Heart right ventricle (tissue), 16 donors: Measurements from ENCODE around the gene KANSL1. TPM values are rescaled to one million over a fixed set of nuclear protein-coding genes. Genes with fewer than 3 reads are reported as not detected.

Experiments used
- ATAC-seq, 8 donors: fragments of 200-7000 bp; cut with Tn5 transposase; one replicate each; pipeline ENCODE4 v1.9.1; 2020; ENCODE audit warnings: mild to moderate bottlenecking in 8 of 8, moderate library complexity in 8 of 8, moderate number of reproducible peaks in 1 of 8
- DNase-seq, 2 donors: peaks; one replicate each; pipeline ENCODE4 v3.0.0-alpha.2; 2020
- H3K27ac ChIP-seq, 10 donors: fragments of 200-600 bp; sonication (generic) in 2 of 10; one replicate each; pipeline versions ENCODE4 v1.5.0 to v1.8.0; 2020 to 2022; ENCODE audit warnings: mild to moderate bottlenecking in 3 of 10
- H3K27me3 ChIP-seq, 7 donors: fragments of 200-600 bp; one replicate each; pipeline ENCODE4 v1.8.0; 2021 to 2022; ENCODE audit warnings: mild to moderate bottlenecking in 2 of 7
- H3K36me3 ChIP-seq, 9 donors: fragments of 200-600 bp; sonication (generic) in 1 of 9; one replicate each; pipeline versions ENCODE4 v1.5.0 to v1.8.0; 2020 to 2022; ENCODE audit warnings: mild to moderate bottlenecking in 2 of 9
- H3K4me1 ChIP-seq, 9 donors: fragments of 200-600 bp; sonication (generic) in 1 of 9; one replicate each; pipeline versions ENCODE4 v1.5.0 to v1.8.0; 2020 to 2022; ENCODE audit warnings: mild to moderate bottlenecking in 4 of 9
- H3K4me3 ChIP-seq, 10 donors: fragments of 200-600 bp; sonication (generic) in 2 of 10; one replicate each; pipeline versions ENCODE4 v1.5.0 to v1.8.0; 2020 to 2022; ENCODE audit warnings: mild to moderate bottlenecking in 7 of 10, moderate library complexity in 2 of 10
- H3K9me3 ChIP-seq, 11 donors: fragments of 200-600 bp in 10 of 11; sonication (generic) in 2 of 11; one replicate each; pipeline versions ENCODE4 v1.5.0 to v1.8.0; 2013 to 2022; ENCODE audit warnings: mild to moderate bottlenecking in 2 of 11, control low read depth in 1 of 11, moderate library complexity in 1 of 11
- WGBS, 2 donors: extraction: QIAGEN DNeasy Blood & Tissue Kit; methylation state at CpG; one replicate each; pipeline ENCODE4 v1.1.7; 2013; ENCODE audit warnings: inconsistent platforms in 1 of 2; 5-methylcytosine and 5-hydroxymethylcytosine counted together
- intact Hi-C, 10 donors: fragments of 100-400 bp; cut with DNase I; formaldehyde crosslinking; loops; one replicate each; pipeline versions ENCODE4 v1.11.1 to v1.14.2; 2022
- polyA plus RNA-seq, 2 donors: library from polyadenylated mRNA; stranded (reverse); fragments of 200-250 nt; gene quantifications; one replicate each; pipeline ENCODE4 v1.2.3, GENCODE V29; 2013
- total RNA-seq, 10 donors: library from RNA; stranded (reverse); fragmentation: NEBNext Ultra II Directional in 3 of 10; extraction: Animal tissue kit (Norgen Biotek cat#: 25700) in 3 of 10; gene quantifications; one replicate each; pipeline versions ENCODE4 v1.2.1 to v1.2.4, GENCODE V29; 2021 to 2023
- TF ChIP-seq, protein P1 (sequence below), 9 donors: fragments of 200-600 bp; sonication (generic) in 2 of 9; IDR thresholded peaks; one replicate each; pipeline versions ENCODE4 v1.5.0 to v1.8.0; 2021 to 2022; ENCODE audit warnings: antibody characterized with exemption in 9 of 9, mild to moderate bottlenecking in 5 of 9, moderate library complexity in 1 of 9
- donor health status: Arrhythmogenic right ventricular cardiomyopathy.
- donor health status: ischemic (EF 13 %, LVEDD 7.1; RV severe dilation, severe dysfunction).
- donor health status: healthy with polysubstance abuse.
- donor health status: DM: no; HTN: yes; CAD: no.
- donor health status: DM: no; HTN: no; CAD: no.
- donor health status: ischemic (EF 25% LVEDD 6.9; RV normal size, moderate dysfunction).
- donor health status: ischemic (EF 25% LVEDD 5.7; RV mildly dilated, moderate dysfunction).
- donor health status: healthy.
- donor health status: DM: yes; HTN: yes; CAD: no.
- donor health status: Ischemic cardiomyopathy.
- donor health status: ischemic (EF 35%, LVEDD 5.7; RV mildly dilated, moderate dysfunction).
- donor health status: nonischemic (EF 11% LVEDD 7.7; RV severe dilation, severe dysfunction).
- donor health status: DM: yes; HTN: yes; CAD: no.
- donor health status: PGD.
- donor health status: ischemic (EF 29% LVEDD 5.4; RV normal size, mild dysfunction).
- donor health status: nonischemic (EF 23%, LVEDD 6.1; RV moderate dilation, normal function).

The KANSL1 gene
- total and polyA plus RNA-seq, 12 donors = 8.2 to 52.5 (median 41.1) TPM

DNA sequence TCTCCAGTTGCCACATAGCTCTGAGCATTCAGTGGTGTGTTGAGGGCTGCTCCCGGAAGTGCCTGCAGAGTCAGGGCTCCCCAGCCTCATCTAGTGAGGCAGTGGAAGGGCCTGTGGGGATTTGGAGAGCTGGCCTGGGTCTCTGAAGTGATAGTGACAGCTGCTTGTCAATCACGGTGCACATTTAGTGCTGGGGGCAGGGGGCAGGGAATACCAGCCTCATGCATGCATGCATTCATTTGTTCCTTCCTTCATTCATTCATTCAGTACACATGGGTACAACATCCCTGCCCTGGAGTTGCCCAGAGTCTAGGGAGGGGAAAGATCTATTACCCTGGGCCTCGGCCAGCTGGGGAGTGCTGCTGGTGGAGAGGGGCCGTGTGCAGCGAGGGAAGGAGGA is 205.5 kb downstream of the KANSL1 start:
- no peak for ATAC-seq
- TF ChIP-seq, protein P1, sequence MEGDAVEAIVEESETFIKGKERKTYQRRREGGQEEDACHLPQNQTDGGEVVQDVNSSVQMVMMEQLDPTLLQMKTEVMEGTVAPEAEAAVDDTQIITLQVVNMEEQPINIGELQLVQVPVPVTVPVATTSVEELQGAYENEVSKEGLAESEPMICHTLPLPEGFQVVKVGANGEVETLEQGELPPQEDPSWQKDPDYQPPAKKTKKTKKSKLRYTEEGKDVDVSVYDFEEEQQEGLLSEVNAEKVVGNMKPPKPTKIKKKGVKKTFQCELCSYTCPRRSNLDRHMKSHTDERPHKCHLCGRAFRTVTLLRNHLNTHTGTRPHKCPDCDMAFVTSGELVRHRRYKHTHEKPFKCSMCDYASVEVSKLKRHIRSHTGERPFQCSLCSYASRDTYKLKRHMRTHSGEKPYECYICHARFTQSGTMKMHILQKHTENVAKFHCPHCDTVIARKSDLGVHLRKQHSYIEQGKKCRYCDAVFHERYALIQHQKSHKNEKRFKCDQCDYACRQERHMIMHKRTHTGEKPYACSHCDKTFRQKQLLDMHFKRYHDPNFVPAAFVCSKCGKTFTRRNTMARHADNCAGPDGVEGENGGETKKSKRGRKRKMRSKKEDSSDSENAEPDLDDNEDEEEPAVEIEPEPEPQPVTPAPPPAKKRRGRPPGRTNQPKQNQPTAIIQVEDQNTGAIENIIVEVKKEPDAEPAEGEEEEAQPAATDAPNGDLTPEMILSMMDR (IDR thresholded peaks at IDR 0.05) = no peak
- 74 to 79% methylated on average over 5 of the region's 5 CpGs for WGBS, 2 donors
- intact Hi-C loops = no loop called here
- DNase-seq = no peak
- H3K9me3 ChIP-seq = no peaks in the 10 kb centered on the region
- no peaks in the 10 kb centered on the region for H3K36me3 ChIP-seq
- H3K27me3 ChIP-seq = no peaks in the 10 kb centered on the region
- no peak overlapping the region for H3K27ac ChIP-seq
- H3K4me3 ChIP-seq = no peak overlapping the region
- H3K4me1 ChIP-seq = no peaks in the 10 kb centered on the region

DNA sequence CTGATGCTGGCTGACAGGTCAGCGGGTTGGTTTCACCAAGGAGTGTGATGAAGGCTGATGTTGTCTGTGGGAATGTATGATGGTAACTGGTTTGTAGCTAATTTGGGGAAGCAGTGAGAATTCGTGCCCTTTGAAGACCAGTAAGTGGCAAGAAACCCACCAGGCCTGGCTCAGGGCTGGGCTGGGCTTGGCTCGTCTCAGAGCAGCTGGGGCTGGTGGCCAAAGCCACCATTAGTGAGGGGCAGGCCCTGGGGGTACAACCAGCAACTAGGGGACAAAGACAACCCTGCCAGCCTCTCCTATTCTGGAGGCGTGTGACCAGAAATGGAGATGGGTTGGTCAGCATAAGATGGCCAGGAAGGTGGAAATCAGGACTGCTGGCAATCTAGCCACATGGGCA is 207.2 kb downstream of the KANSL1 start:
- no peaks in the 10 kb centered on the region for H3K27me3 ChIP-seq
- no peaks in the 10 kb centered on the region for H3K9me3 ChIP-seq
- TF ChIP-seq, protein P1 (IDR thresholded peaks at IDR 0.05) = no peak
- H3K36me3 ChIP-seq = no peaks in the 10 kb centered on the region
- ATAC-seq (no peak), DNase-seq (no peak)
- H3K4me1 ChIP-seq = no peaks in the 10 kb centered on the region
- intact Hi-C loops = no loop called here
- no peak overlapping the region for H3K27ac ChIP-seq
- 84 to 86% methylated on average over 4 of the region's 4 CpGs for WGBS, 2 donors
- H3K4me3 ChIP-seq = no peak overlapping the region

DNA sequence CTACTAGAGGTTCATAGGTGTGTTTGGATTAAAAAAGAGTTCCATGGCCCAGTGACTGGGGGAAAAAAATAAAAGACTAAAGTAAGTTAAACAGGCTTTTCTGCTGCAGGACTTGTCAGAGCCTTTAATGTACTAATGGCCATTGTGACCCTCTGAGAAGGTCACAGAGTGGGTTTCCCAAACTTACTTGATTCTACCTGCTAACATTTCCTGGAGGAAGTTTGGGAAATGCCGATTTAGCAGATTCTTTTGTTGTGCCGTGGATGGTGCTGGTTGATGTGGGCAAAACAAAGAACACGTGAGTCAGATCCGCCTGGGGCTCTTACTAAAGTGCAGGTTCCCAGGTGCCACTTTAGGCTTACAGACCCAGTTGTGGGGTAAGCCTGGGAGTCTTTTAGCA is 207.8 kb downstream of the KANSL1 start:
- Histone ChIP-seq H3K27ac (no peak overlapping the region), H3K4me3 (no peak overlapping the region), H3K36me3 (no peaks in the 10 kb centered on the region), H3K9me3 (no peaks in the 10 kb centered on the region), H3K4me1 (no peaks in the 10 kb centered on the region), H3K27me3 (no peaks in the 10 kb centered on the region)
- 73 to 80% methylated on average over 4 of the region's 4 CpGs for WGBS, 2 donors
- intact Hi-C loops = no loop called here
- ATAC-seq = no peak
- DNase-seq = no peak
- TF ChIP-seq, protein P1 (IDR thresholded peaks at IDR 0.05) = no peak

DNA sequence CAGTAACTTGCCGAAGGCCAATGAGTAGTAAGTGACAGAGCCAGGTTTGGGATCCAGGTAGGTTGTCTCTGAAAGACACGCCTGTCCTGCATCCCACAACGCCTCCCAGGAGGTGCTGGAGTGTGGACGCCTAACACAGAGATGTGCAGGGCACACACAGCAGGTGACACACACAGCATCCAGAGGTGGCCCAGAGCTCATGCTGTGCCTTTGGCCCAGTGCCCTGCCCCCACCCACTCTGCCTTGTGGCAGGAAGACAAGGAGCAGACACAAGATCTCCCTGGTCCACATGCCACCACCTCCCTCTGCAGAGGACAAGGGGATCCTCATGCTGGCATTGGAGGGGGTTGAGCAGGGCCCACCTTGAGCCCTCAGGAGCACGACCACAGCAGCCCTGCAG is 208.9 kb downstream of the KANSL1 start:
- no peak for ATAC-seq
- no peak overlapping the region for H3K27ac ChIP-seq
- H3K27me3 ChIP-seq = no peaks in the 10 kb centered on the region
- no peaks in the 10 kb centered on the region for H3K9me3 ChIP-seq
- intact Hi-C loops = no loop called here
- TF ChIP-seq, protein P1 (IDR thresholded peaks at IDR 0.05) = no peak
- H3K4me3 ChIP-seq = no peak overlapping the region
- no peak for DNase-seq
- 88 to 91% methylated on average over 5 of the region's 5 CpGs for WGBS, 2 donors
- H3K4me1 ChIP-seq = no peaks in the 10 kb centered on the region
- no peaks in the 10 kb centered on the region for H3K36me3 ChIP-seq
